PC-3 (cell line): ENCODE measurements around the gene SCO1.

Experiments used
- CTCF ChIP-seq: fragments of 300-600 bp; sonication (generic); conservative IDR thresholded peaks from 2 replicates; pipeline ENCODE4 v1.5.1; 2017; ENCODE audit warnings: antibody characterized with exemption, low read depth, mild to moderate bottlenecking, low read length
- EZH2phosphoT487 ChIP-seq: fragments of 300-600 bp; sonication (generic); IDR thresholded peaks from 2 replicates; pipeline ENCODE4 v1.6.1; 2018; ENCODE audit warnings: mild to moderate bottlenecking, antibody characterized with exemption, low read length, borderline replicate concordance

GRCh38 chr17:10741416-10742135, 44.2 kb upstream of the SCO1 start:
- no peak for TF ChIP-seq CTCF
- TF ChIP-seq EZH2phosphoT487: no peak
